NCI-H2227 treated with DMSO at 0.1 percent for 48 hours (cell line): Measurements from ENCODE around the gene RBBP9.
"Not testable (repeated sequence)": the region's sequence is repeated elsewhere in the genome, so short reads cannot be mapped to it uniquely, and the experiment has no call there.

Source experiments
- DNase-seq: peaks from one replicate; lab custom pipeline; 2025; lab: John Stamatoyannopoulos, UW

RBBP9 gene

DNA sequence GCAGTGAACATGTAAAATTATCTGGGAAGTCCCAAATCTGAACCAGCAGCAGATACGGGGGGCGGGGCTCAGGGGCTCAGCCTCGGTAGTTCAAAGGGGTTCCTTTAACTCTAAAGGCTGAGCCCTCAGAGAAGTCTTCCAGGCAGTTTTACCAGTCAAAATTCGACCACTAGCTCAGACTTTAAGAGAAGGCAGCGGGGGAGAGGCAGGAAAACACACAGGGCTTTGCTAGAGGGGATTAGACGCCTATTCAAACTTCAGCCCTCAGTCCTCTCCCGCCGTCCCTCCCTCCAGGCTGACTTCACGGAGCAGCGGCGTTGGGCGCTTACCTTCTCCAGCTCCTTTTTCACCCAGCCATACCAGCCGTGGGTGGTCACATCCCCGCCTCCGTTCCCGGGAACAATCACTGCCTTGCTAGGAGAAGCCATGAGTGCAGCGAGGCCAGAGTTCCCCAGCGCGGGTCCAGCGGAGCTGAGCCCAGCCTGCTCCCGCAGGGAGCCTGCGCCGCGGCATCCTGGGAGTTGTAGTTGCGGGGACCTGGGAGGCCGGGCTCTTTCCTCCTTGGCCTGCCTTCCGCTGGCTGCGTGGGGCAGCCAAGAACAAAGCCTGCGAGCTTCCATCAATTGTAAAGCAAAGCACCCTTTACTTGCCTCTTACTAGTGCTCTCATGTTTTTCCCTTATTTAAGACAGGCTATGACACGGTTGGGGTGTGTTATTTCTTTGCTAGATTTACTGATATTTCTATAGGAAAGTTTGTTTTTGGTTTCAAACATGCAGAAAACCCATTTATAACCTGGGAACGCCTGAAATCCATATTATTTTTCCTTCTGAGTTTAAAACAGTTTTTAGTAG is at the start of gene RBBP9:
TSS of gene RBBP9 (minus strand) at position 486 of the 853 bp plus-strand sequence. CDS start at position 428, 58 bp downstream.
- DNase-seq: peak; percentile 91

DNA sequence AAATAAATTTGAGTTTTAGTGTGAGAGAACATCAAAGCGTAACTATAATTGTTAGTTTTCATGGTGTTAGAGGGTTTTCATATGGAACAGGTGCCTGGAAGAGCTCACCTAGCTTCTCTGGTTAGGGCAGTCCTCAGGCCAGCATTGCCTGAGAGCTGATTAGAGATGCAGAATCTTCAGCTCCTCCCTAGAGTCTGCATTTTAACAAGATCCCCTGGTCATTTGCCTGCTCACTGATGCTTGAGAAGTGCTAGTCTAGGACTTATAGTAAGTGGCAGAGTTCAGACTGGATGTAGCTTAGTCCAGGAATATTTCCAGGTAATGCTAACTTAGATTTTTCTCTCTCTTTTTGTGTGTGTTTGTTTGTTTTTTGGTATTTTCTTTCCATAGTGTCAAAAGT is 48.5 kb upstream of the RBBP9 start:
- no peak for DNase-seq

DNA sequence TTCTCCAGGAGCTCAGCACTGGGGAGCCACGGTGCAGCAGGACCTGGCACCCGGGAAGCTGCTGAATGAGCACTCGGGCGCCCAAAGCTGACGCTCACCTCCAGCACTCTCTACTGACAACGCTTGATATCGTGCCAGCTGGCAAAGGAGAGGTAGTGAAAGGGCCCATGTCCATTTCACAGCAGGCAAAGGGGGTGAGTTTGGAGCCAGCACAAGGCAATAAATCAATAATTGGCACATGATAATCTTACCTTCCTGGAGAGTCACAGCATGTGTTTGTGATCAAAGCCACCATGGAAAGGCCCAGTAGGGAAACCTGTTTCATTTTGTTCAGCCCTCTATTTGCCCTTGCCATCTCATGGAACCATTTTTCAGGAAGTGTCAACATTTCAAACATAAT is 46.9 kb upstream of the RBBP9 start:
- DNase-seq: no peak

GRCh38 chr20:18543216-18543615 is 46.2 kb upstream of the RBBP9 start:
- DNase-seq: no peak

GRCh38 chr20:18541741-18542140 is 44.7 kb upstream of the RBBP9 start:
- DNase-seq: no peak

- DNase-seq: no peak
These were observed 40.6 kb upstream of the RBBP9 start for GRCh38 chr20:18537651-18538050.

DNA sequence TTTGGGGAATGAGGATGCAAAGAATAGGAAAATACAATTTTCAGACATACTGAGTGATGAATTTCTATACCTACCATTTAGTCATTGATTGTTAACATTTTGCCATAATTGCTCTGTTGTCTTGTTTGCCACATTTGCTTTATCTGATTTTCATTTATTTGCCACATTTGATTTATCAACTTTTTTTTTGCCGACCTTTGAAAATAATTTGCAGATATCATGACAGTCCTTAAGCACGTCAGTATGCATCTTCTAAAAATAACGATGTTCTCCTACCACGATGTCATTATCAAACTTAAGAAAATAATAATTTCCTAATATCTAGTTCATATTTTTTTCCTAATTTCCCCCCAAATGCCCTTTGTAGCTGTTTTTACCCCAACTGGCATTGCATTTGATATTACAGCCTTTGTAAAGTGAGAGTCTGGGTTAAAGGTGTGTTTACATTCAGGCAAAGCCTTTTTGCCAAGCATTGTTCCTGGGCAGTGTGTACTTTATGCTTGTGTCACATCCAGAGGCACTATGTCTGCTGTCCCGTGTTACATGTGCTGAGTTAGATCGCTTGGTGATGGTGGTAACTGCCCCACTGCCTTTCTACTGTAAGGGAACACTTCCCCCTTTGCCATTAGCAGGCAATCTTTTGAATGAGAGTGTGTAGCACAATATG is 37.1 kb upstream of the RBBP9 start:
- DNase-seq: no peak

DNA sequence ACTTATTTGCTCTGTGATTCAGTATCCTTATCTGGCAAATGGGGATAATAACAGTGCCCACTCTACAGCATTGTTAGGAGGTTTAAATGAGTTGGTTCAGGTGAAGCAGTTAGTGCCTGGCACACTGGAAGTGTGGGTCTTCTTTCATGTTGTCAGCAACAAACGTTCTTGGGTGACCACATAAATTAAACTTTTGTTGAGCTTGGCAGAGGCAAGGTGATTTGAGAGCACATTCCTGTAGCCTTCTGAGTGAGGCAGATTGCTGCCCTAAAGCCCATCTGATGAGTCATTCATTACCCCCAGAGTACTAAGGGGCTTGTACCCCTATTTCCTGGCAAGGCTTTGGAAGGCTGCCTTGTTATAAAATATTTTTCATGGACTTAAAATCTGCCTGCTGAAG is 36.5 kb upstream of the RBBP9 start:
- no peak for DNase-seq

DNA sequence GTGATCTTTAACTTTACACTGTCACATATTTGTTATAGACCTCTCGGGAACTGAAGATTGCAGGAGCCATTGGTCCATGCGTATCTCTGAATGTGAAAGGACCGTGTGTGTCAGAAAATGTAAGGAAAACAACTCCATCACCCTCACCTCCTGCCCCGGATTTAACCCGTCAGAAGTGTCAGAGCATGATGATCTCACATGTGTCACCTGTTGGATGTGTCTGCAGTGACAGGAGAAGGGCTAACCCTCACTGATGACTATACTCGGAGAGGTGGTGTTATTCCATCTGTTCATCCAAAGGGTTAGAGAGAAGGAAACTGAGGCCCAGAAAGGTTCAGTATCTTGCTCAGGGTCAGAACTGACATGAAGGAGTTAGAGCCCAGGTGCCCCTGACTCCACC is 35.6 kb upstream of the RBBP9 start:
- DNase-seq: no peak

- DNase-seq: no peak
These were observed 32.0 kb upstream of the RBBP9 start for GRCh38 chr20:18529041-18529440.

GRCh38 chr20:18527836-18528235 is 30.8 kb upstream of the RBBP9 start:
- no peak for DNase-seq

DNA sequence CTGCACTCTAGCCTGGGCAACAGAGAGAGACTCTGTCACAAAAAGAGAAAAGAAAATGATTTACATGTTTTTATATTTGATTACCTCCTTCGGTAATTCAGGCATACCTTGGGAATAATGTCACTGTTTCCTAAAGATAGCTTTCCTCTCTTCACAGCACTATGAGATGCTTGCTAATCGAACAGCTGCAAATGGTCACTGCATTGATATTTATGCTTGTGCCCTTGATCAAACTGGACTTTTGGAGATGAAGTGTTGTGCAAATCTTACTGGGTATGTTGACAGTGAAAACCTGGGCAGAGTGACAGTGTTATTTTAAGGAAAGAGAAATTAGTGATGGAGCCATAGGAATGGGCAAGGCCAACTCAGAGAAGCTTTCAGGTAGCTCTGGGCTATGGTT is 30.3 kb upstream of the RBBP9 start:
- DNase-seq: no peak

- not testable (repeated sequence) for DNase-seq
These were observed 29.7 kb upstream of the RBBP9 start for GRCh38 chr20:18526761-18527160.

GRCh38 chr20:18524646-18525045 is 27.6 kb upstream of the RBBP9 start:
- no peak for DNase-seq

DNA sequence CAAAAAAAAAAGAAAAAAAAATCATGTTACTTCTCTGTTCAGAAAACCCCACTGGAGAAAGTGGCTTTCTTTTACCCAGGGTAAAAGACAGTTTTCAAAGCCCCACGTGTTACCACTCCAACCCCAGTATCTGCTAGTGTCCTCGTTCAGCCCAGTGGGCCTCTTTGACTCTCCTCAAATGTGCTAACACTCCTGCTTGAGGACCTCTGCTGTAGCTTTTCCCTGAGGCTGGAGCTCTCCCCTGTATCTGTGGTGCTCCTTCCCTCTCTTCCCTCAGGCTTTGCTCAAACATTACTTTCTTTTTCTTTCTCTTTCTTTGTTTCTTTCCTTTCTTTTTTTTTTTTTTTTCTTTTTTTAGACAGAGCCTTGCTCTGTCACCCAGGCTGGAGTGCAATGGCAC is 26.0 kb upstream of the RBBP9 start:
- no peak for DNase-seq

- DNase-seq: not testable (repeated sequence)
These were observed 25.0 kb upstream of the RBBP9 start for GRCh38 chr20:18522066-18522465.

GRCh38 chr20:18515973-18516372 is 18.9 kb upstream of the RBBP9 start:
- DNase-seq: no peak

- no peak for DNase-seq
These were observed 17.1 kb upstream of the RBBP9 start for GRCh38 chr20:18514127-18514526.

DNA sequence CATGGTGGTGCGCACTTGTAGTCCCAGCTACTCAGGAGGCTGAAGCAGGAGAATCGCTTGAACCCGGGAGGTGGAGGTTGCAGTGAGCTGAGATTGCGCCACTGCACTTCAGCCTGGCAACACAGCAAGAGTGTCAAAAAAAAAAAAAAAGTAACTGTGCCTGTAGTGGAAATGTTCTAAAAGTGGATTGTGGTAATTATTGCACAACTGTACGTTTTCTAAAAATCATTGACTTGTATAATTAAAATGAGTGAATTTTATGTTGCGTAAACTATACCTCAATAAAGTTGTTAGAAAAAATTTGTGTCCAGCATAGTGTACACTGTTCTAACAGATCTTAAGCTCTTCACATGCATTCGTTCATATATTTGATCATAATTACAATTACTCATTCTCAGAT is 16.2 kb upstream of the RBBP9 start:
- no peak for DNase-seq

GRCh38 chr20:18511571-18511970 is 14.5 kb upstream of the RBBP9 start:
- no peak for DNase-seq

DNA sequence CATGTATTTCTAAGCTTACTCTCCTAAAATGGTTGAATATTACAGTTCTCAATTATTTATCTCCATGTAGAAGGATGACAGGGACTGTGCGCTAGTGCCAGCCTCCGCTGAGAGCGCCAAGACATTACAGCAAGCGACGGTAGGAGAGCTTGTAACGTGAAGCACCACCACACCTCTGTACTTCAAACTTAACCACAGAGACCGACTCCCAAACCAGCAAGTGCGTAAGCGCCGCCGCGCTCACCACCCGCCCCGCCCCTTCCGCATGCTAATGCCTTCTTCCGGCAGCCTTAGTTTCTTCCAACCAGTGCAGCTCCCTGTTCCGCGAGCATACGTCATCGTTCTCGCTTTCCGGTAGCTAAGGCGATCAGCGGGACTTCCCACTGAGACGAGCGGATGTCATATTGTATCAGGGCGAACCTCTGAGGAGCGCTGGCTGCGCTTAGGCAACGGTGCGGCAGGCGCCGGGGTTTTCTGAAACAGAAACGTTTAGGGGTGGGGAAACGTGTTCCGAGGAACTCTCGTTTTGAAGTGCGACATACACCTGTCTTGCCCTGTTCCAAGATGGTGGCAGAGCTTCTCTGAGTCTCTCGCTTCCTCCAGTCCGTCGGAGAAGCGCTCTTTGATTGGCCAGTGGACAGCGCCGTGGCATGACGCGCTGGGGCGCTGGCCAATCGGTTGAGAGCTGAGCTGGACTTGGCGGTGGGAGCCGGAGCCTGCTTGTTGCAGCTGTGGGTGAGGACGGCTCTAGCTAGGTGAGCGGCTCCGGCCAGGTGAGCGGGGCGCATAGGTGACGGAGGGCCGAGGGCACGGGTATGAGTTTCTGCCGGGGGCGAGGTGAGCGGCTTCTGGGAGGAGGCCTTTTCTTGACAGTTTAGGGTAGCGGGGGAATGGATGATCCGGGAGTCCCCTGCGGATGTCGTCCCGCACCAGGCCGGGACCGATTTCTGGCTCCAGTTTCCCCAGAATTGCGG is 10.5 kb upstream of the RBBP9 start, which contains the start of gene SEC23B:
TSS of gene SEC23B (plus strand) at position 723 of the 974 bp plus-strand sequence. CDS start 2,896 bp downstream, outside the sequence.
- DNase-seq: peak; percentile 99

DNA sequence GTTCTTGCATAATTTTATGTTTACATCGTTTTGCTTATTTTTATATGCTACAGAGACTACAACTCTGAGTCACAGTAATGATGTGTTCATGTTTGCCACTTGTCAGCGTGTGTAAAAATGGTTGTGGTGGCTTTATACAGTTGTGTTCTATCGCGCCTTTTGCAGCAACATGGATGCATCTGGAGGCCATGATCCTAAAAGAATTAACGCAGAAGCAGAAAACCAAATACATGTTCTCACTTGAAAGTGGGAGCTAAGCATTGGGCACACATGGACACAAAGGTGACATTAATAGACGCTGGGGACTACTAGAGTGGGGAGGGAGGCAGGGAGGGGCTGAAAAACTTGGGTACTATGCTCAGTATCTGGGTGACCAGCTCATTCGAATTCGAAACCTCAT is 9.7 kb upstream of the RBBP9 start:
- peak; percentile 62 for DNase-seq
